Neural cell (in vitro differentiated cells): ENCODE results near the gene FOXE3. TPM values are rescaled to one million over a fixed set of nuclear protein-coding genes. Genes with fewer than 3 reads are reported as not detected.

ENCODE experiments used
- H2AFZ ChIP-seq: fragments of 200-600, 300-800 bp; sonication (generic), shearing (Covaris generic); 2 replicates; pipeline ENCODE4 v1.6.0; 2014; ENCODE audit warnings: low read depth, mild to moderate bottlenecking, antibody characterized with exemption, low read length, moderate library complexity
- H3F3A ChIP-seq: fragments of 200-600 bp; shearing (Covaris generic); 2 replicates; pipeline ENCODE4 v1.6.1; 2016; ENCODE audit warnings: mild to moderate bottlenecking, moderate library complexity, mixed read lengths, antibody characterized with exemption, low read length; ENCODE audit not compliant: insufficient read depth, poor library complexity, severe bottlenecking
- H3K27ac ChIP-seq: fragments of 200-600, 300-800 bp; sonication (generic), shearing (Covaris generic); 2 replicates; pipeline ENCODE4 v1.5.1; 2014; ENCODE audit warnings: mild to moderate bottlenecking, low read length, moderate library complexity
- H3K27me3 ChIP-seq: fragments of 300-800, 200-600 bp; sonication (generic), shearing (Covaris generic); 2 replicates; pipeline ENCODE4 v1.6.0; 2014; ENCODE audit warnings: mild to moderate bottlenecking, low read depth, low read length, moderate library complexity; ENCODE audit not compliant: insufficient read depth
- H3K36me3 ChIP-seq: fragments of 300-800, 200-600 bp; sonication (generic), shearing (Covaris generic); 2 replicates; pipeline ENCODE4 v1.5.1; 2014; ENCODE audit warnings: mild to moderate bottlenecking, antibody characterized with exemption, low read length, moderate library complexity; ENCODE audit not compliant: insufficient read depth
- H3K4me2 ChIP-seq: fragments of 300-800, 200-600 bp; sonication (generic), shearing (Covaris generic); 2 replicates; pipeline ENCODE4 v1.6.0; 2014; ENCODE audit warnings: mild to moderate bottlenecking, low read length
- H3K4me3 ChIP-seq: fragments of 300-800, 200-600 bp; sonication (generic), shearing (Covaris generic); 2 replicates; pipeline ENCODE4 v1.5.1; 2014; ENCODE audit warnings: mild to moderate bottlenecking, low read length, moderate library complexity
- H3K79me2 ChIP-seq: fragments of 200-600 bp; shearing (Covaris generic); replicated peaks from 2 replicates; pipeline ENCODE4 v1.6.0; 2014; ENCODE audit warnings: mild to moderate bottlenecking, low read length, moderate library complexity; ENCODE audit not compliant: insufficient read depth
- H3K9ac ChIP-seq: fragments of 300-800, 200-600 bp; sonication (generic), shearing (Covaris generic); 2 replicates; pipeline ENCODE4 v1.6.1; 2016; ENCODE audit warnings: mild to moderate bottlenecking, low read length, mixed read lengths
- H3K9me2 ChIP-seq: fragments of 200-600 bp; shearing (Covaris generic); 2 replicates; pipeline ENCODE4 v1.6.1; 2016; ENCODE audit warnings: mild to moderate bottlenecking, low read length, mixed read lengths; ENCODE audit not compliant: insufficient read depth
- H3K9me3 ChIP-seq: fragments of 200-600, 300-800 bp; sonication (generic), shearing (Covaris generic); 2 replicates; pipeline ENCODE4 v1.6.1; 2016; ENCODE audit warnings: mild to moderate bottlenecking, mixed run types, low read length, moderate library complexity, mixed read lengths
- H4K20me1 ChIP-seq: fragments of 200-600 bp; shearing (Covaris generic); 2 replicates; pipeline ENCODE4 v1.6.1; 2016; ENCODE audit warnings: mild to moderate bottlenecking, mixed run types; ENCODE audit not compliant: insufficient read depth
- EZH2 ChIP-seq: fragments of 200-600, 300-800 bp; shearing (Covaris generic), sonication (generic); IDR thresholded peaks from 2 replicates; pipeline ENCODE4 v1.6.1; 2014; ENCODE audit warnings: antibody characterized with exemption, low read length, borderline replicate concordance, mild to moderate bottlenecking; ENCODE audit not compliant: insufficient read depth, poor library complexity, severe bottlenecking
- MXI1 ChIP-seq: fragments of 450-650 bp; conservative IDR thresholded peaks from 2 replicates; pipeline ENCODE4 v1.6.1; 2014; ENCODE audit warnings: antibody characterized with exemption, mild to moderate bottlenecking; ENCODE audit not compliant: poor library complexity, severe bottlenecking
- POLR2AphosphoS5 ChIP-seq: IDR thresholded peaks from 2 replicates; pipeline ENCODE4 v1.6.1; 2012
- TAF1 ChIP-seq: IDR thresholded peaks from 2 replicates; pipeline ENCODE4 v1.6.1; 2012; ENCODE audit warnings: low read depth
- polyA plus RNA-seq: library from polyadenylated mRNA; depleted of rRNA; stranded (reverse); fragments of >200 nt; gene quantifications from 2 replicates; pipeline ENCODE4 v1.2.3, GENCODE V29; 2014
- TF ChIP-seq, protein P1 (sequence below): IDR thresholded peaks from 2 replicates; pipeline ENCODE4 v1.6.1; 2012; ENCODE audit warnings: borderline replicate concordance
- TF ChIP-seq, protein P2 (sequence below): fragments of 450-650 bp; IDR thresholded peaks from 2 replicates; pipeline ENCODE4 v1.5.1; 2014; ENCODE audit warnings: antibody characterized with exemption, mild to moderate bottlenecking, moderate library complexity; ENCODE audit not compliant: poor library complexity, severe bottlenecking

FOXE3 gene
- polyA plus RNA-seq, 1 donor from 2014 or later: not detected

- no peak overlapping the region for H3K4me2 ChIP-seq
- no peak overlapping the region for H3K4me3 ChIP-seq
- no peaks in the 10 kb centered on the region for H3K36me3 ChIP-seq
- no peak overlapping the region for H3K27ac ChIP-seq
- H3K9me2 ChIP-seq: no peaks in the 10 kb centered on the region
- no peaks in the 10 kb centered on the region for H3K9me3 ChIP-seq
- no peaks in the 10 kb centered on the region for H3K79me2 ChIP-seq
- no peak for TF ChIP-seq TAF1
- no peak for TF ChIP-seq MXI1
- TF ChIP-seq POLR2AphosphoS5: peak; percentile 61
- H3F3A ChIP-seq: no peaks in the 10 kb centered on the region
- H3K9ac ChIP-seq: no peak overlapping the region
- H3K27me3 ChIP-seq: peaks cover 99% of the 10 kb centered on the region
- H2AFZ ChIP-seq: no peak overlapping the region
- H4K20me1 ChIP-seq: no peaks in the 10 kb centered on the region
Measured at GRCh38 chr1:47442842-47443529, 26.9 kb downstream of the FOXE3 start.

- Histone ChIP-seq H3K79me2 (no peaks in the 10 kb centered on the region), H3F3A (no peaks in the 10 kb centered on the region), H3K27me3 (peaks cover 100% of the 10 kb centered on the region), H3K27ac (no peak overlapping the region), H2AFZ (no peak overlapping the region), H3K36me3 (no peaks in the 10 kb centered on the region), H3K9ac (no peak overlapping the region), H3K9me3 (no peaks in the 10 kb centered on the region), H3K4me3 (no peak overlapping the region), H3K9me2 (no peaks in the 10 kb centered on the region), H3K4me2 (no peak overlapping the region), H4K20me1 (no peaks in the 10 kb centered on the region)
- TF ChIP-seq EZH2 (peak; percentile 97), TAF1 (no peak)
Measured at GRCh38 chr1:47443530-47444296, 27.6 kb downstream of the FOXE3 start.

DNA sequence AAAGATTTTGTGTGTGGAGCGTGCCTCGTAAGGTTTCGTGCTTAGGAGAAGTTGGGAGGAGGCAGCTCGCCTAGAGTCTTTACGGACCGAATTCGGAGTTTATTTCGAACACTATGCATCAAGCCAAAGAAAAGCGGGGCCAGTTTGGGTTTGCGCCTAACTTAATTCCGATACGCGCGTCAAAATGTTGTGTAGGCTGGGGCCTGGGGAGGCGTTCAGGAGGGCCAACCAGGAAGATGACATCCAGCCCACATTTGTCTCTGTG, 28.1 kb downstream of the FOXE3 start:
- Histone ChIP-seq H3K27ac (no peak overlapping the region), H3F3A (no peaks in the 10 kb centered on the region), H3K9ac (no peak overlapping the region), H3K9me2 (no peaks in the 10 kb centered on the region), H4K20me1 (no peaks in the 10 kb centered on the region), H3K79me2 (no peaks in the 10 kb centered on the region), H3K4me3 (no peak overlapping the region), H3K36me3 (no peaks in the 10 kb centered on the region), H3K9me3 (no peaks in the 10 kb centered on the region), H2AFZ (no peak overlapping the region), H3K27me3 (peaks cover 100% of the 10 kb centered on the region), H3K4me2 (no peak overlapping the region)
- TF ChIP-seq, protein P1, sequence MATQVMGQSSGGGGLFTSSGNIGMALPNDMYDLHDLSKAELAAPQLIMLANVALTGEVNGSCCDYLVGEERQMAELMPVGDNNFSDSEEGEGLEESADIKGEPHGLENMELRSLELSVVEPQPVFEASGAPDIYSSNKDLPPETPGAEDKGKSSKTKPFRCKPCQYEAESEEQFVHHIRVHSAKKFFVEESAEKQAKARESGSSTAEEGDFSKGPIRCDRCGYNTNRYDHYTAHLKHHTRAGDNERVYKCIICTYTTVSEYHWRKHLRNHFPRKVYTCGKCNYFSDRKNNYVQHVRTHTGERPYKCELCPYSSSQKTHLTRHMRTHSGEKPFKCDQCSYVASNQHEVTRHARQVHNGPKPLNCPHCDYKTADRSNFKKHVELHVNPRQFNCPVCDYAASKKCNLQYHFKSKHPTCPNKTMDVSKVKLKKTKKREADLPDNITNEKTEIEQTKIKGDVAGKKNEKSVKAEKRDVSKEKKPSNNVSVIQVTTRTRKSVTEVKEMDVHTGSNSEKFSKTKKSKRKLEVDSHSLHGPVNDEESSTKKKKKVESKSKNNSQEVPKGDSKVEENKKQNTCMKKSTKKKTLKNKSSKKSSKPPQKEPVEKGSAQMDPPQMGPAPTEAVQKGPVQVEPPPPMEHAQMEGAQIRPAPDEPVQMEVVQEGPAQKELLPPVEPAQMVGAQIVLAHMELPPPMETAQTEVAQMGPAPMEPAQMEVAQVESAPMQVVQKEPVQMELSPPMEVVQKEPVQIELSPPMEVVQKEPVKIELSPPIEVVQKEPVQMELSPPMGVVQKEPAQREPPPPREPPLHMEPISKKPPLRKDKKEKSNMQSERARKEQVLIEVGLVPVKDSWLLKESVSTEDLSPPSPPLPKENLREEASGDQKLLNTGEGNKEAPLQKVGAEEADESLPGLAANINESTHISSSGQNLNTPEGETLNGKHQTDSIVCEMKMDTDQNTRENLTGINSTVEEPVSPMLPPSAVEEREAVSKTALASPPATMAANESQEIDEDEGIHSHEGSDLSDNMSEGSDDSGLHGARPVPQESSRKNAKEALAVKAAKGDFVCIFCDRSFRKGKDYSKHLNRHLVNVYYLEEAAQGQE: no peak
- TF ChIP-seq EZH2 (no peak), POLR2AphosphoS5 (peak; percentile 12)
- TF ChIP-seq, protein P2, sequence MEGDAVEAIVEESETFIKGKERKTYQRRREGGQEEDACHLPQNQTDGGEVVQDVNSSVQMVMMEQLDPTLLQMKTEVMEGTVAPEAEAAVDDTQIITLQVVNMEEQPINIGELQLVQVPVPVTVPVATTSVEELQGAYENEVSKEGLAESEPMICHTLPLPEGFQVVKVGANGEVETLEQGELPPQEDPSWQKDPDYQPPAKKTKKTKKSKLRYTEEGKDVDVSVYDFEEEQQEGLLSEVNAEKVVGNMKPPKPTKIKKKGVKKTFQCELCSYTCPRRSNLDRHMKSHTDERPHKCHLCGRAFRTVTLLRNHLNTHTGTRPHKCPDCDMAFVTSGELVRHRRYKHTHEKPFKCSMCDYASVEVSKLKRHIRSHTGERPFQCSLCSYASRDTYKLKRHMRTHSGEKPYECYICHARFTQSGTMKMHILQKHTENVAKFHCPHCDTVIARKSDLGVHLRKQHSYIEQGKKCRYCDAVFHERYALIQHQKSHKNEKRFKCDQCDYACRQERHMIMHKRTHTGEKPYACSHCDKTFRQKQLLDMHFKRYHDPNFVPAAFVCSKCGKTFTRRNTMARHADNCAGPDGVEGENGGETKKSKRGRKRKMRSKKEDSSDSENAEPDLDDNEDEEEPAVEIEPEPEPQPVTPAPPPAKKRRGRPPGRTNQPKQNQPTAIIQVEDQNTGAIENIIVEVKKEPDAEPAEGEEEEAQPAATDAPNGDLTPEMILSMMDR: no peak
